Activated T-cell treated with anti-CD3 and anti-CD28 coated beads, Interleukin-2, amount 50 U/mL, for 24 hours (primary cell): ENCODE results near the gene TMED10.
A peak's percentile ranks its signal among the peaks of the same experiment; 100 is the strongest.

Experiments used
- DNase-seq: peaks from one replicate; pipeline ENCODE4 v3.0.0-alpha.2; 2020
- H3K27ac Mint-ChIP-seq: 2 replicates; pipeline ENCODE4 v1.8.0; 2020; ENCODE audit warnings: mild to moderate bottlenecking, mixed read lengths
- H3K27me3 Mint-ChIP-seq: 2 replicates; pipeline ENCODE4 v1.8.0; 2020; ENCODE audit warnings: mixed read lengths
- H3K36me3 Mint-ChIP-seq: 2 replicates; pipeline ENCODE4 v1.8.0; 2020; ENCODE audit warnings: low read depth, mixed read lengths
- H3K4me1 Mint-ChIP-seq: 2 replicates; pipeline ENCODE4 v1.8.0; 2020; ENCODE audit warnings: low read depth, mixed read lengths
- H3K4me3 Mint-ChIP-seq: 2 replicates; pipeline ENCODE4 v1.8.0; 2020; ENCODE audit warnings: mild to moderate bottlenecking, moderate library complexity, mixed read lengths
- H3K9me3 Mint-ChIP-seq: 2 replicates; pipeline ENCODE4 v1.8.0; 2020; ENCODE audit warnings: mixed read lengths

The TMED10 gene

GRCh38 chr14:75176142-75176820 lies at the start of gene TMED10:
TSS of gene TMED10 (minus strand) at chr14:75176612. CDS start at chr14:75176579, 33 bp downstream.
- peak within 1 kb of the TSS; percentile 96 for H3K4me3 Mint-ChIP-seq
- H3K27ac Mint-ChIP-seq = peak within 1 kb of the TSS; percentile 99
- peaks cover 44% of the 10 kb centered on the region for H3K4me1 Mint-ChIP-seq

GRCh38 chr14:75224561-75224960 lies 48.1 kb upstream of the TMED10 start:
- no peaks in the 10 kb centered on the region for H3K9me3 Mint-ChIP-seq
- no peaks in the 10 kb centered on the region for H3K27me3 Mint-ChIP-seq
- no peak overlapping the region for H3K27ac Mint-ChIP-seq
- H3K4me3 Mint-ChIP-seq = no peak overlapping the region
- H3K4me1 Mint-ChIP-seq = peaks cover 30% of the 10 kb centered on the region
- no peak for DNase-seq
- H3K36me3 Mint-ChIP-seq = no peaks in the 10 kb centered on the region

More at GRCh38 chr14:75176142-75176820, at the start of gene TMED10:
- peak; percentile 92 for DNase-seq
- peaks cover 37% of the 10 kb centered on the region for H3K36me3 Mint-ChIP-seq
- no peaks in the 10 kb centered on the region for H3K27me3 Mint-ChIP-seq
- no peaks in the 10 kb centered on the region for H3K9me3 Mint-ChIP-seq

GRCh38 chr14:75223664-75224154 lies 47.3 kb upstream of the TMED10 start:
- H3K9me3 Mint-ChIP-seq = no peaks in the 10 kb centered on the region
- no peak overlapping the region for H3K27ac Mint-ChIP-seq

GRCh38 chr14:75222208-75222701 lies 45.8 kb upstream of the TMED10 start:
- DNase-seq = no peak
- no peaks in the 10 kb centered on the region for H3K9me3 Mint-ChIP-seq
- H3K4me3 Mint-ChIP-seq = no peak overlapping the region
- peaks cover 13% of the 10 kb centered on the region for H3K4me1 Mint-ChIP-seq
- H3K27me3 Mint-ChIP-seq = no peaks in the 10 kb centered on the region
- H3K27ac Mint-ChIP-seq = no peak overlapping the region
- H3K36me3 Mint-ChIP-seq = no peaks in the 10 kb centered on the region

More at GRCh38 chr14:75223664-75224154, 47.3 kb upstream of the TMED10 start:
- peaks cover 22% of the 10 kb centered on the region for H3K4me1 Mint-ChIP-seq
- no peak overlapping the region for H3K4me3 Mint-ChIP-seq
- DNase-seq = no peak
- no peaks in the 10 kb centered on the region for H3K27me3 Mint-ChIP-seq
- no peaks in the 10 kb centered on the region for H3K36me3 Mint-ChIP-seq

GRCh38 chr14:75221797-75222196 lies 45.4 kb upstream of the TMED10 start:
- Mint-ChIP-seq H3K9me3 (no peaks in the 10 kb centered on the region), H3K27me3 (no peaks in the 10 kb centered on the region), H3K36me3 (no peaks in the 10 kb centered on the region), H3K4me3 (no peak overlapping the region), H3K4me1 (peaks cover 8% of the 10 kb centered on the region), H3K27ac (no peak overlapping the region)
- no peak for DNase-seq

- DNase-seq = no peak
- Mint-ChIP-seq H3K9me3 (no peaks in the 10 kb centered on the region), H3K4me3 (no peak overlapping the region), H3K27me3 (no peaks in the 10 kb centered on the region), H3K4me1 (peaks cover 18% of the 10 kb centered on the region), H3K36me3 (no peaks in the 10 kb centered on the region), H3K27ac (no peak overlapping the region)
Measured at GRCh38 chr14:75220156-75220555, 43.7 kb upstream of the TMED10 start.

GRCh38 chr14:75217508-75218206 lies 41.2 kb upstream of the TMED10 start:
- Mint-ChIP-seq H3K4me1 (peaks cover 25% of the 10 kb centered on the region), H3K27ac (no peak overlapping the region), H3K36me3 (no peaks in the 10 kb centered on the region), H3K27me3 (no peaks in the 10 kb centered on the region), H3K4me3 (no peak overlapping the region), H3K9me3 (no peaks in the 10 kb centered on the region)
- no peak for DNase-seq

GRCh38 chr14:75216427-75217006 lies 40.1 kb upstream of the TMED10 start:
- H3K27ac Mint-ChIP-seq = no peak overlapping the region
- no peak for DNase-seq
- H3K4me3 Mint-ChIP-seq = no peak overlapping the region
- H3K36me3 Mint-ChIP-seq = no peaks in the 10 kb centered on the region
- no peaks in the 10 kb centered on the region for H3K9me3 Mint-ChIP-seq
- peaks cover 25% of the 10 kb centered on the region for H3K4me1 Mint-ChIP-seq
- H3K27me3 Mint-ChIP-seq = no peaks in the 10 kb centered on the region

- Mint-ChIP-seq H3K27me3 (no peaks in the 10 kb centered on the region), H3K27ac (no peak overlapping the region), H3K4me1 (peaks cover 25% of the 10 kb centered on the region), H3K36me3 (no peaks in the 10 kb centered on the region), H3K4me3 (no peak overlapping the region), H3K9me3 (no peaks in the 10 kb centered on the region)
- DNase-seq = no peak
Measured at GRCh38 chr14:75215520-75215919, 39.1 kb upstream of the TMED10 start.

GRCh38 chr14:75214558-75214957 lies 38.1 kb upstream of the TMED10 start:
- Mint-ChIP-seq H3K4me3 (no peak overlapping the region), H3K4me1 (peaks cover 25% of the 10 kb centered on the region), H3K36me3 (no peaks in the 10 kb centered on the region), H3K27me3 (no peaks in the 10 kb centered on the region), H3K27ac (no peak overlapping the region), H3K9me3 (no peaks in the 10 kb centered on the region)
- no peak for DNase-seq

GRCh38 chr14:75213172-75213571 lies 36.8 kb upstream of the TMED10 start:
- Mint-ChIP-seq H3K4me3 (no peak overlapping the region), H3K9me3 (no peaks in the 10 kb centered on the region), H3K36me3 (no peaks in the 10 kb centered on the region), H3K4me1 (peaks cover 25% of the 10 kb centered on the region), H3K27ac (no peak overlapping the region), H3K27me3 (no peaks in the 10 kb centered on the region)
- no peak for DNase-seq

GRCh38 chr14:75208843-75209242 lies 32.4 kb upstream of the TMED10 start:
- DNase-seq = no peak
- H3K4me3 Mint-ChIP-seq = no peak overlapping the region

GRCh38 chr14:75206190-75206589 lies 29.8 kb upstream of the TMED10 start:
- no peaks in the 10 kb centered on the region for H3K9me3 Mint-ChIP-seq
- no peak for DNase-seq
- H3K27ac Mint-ChIP-seq = no peak overlapping the region
- H3K36me3 Mint-ChIP-seq = no peaks in the 10 kb centered on the region
- H3K4me3 Mint-ChIP-seq = no peak overlapping the region
- H3K4me1 Mint-ChIP-seq = peaks cover 22% of the 10 kb centered on the region
- H3K27me3 Mint-ChIP-seq = no peaks in the 10 kb centered on the region

More at GRCh38 chr14:75208843-75209242, 32.4 kb upstream of the TMED10 start:
- Mint-ChIP-seq H3K4me1 (peaks cover 22% of the 10 kb centered on the region), H3K27ac (no peak overlapping the region), H3K36me3 (no peaks in the 10 kb centered on the region), H3K27me3 (no peaks in the 10 kb centered on the region), H3K9me3 (no peaks in the 10 kb centered on the region)

GRCh38 chr14:75205591-75205990 lies 29.2 kb upstream of the TMED10 start:
- peak overlapping the region; percentile 79 for H3K27ac Mint-ChIP-seq
- DNase-seq = no peak

GRCh38 chr14:75204116-75204515 lies 27.7 kb upstream of the TMED10 start:
- Mint-ChIP-seq H3K27me3 (no peaks in the 10 kb centered on the region), H3K4me1 (peaks cover 22% of the 10 kb centered on the region), H3K4me3 (no peak overlapping the region), H3K36me3 (no peaks in the 10 kb centered on the region), H3K9me3 (no peaks in the 10 kb centered on the region), H3K27ac (no peak overlapping the region)
- DNase-seq = no peak

More at GRCh38 chr14:75205591-75205990, 29.2 kb upstream of the TMED10 start:
- H3K9me3 Mint-ChIP-seq = no peaks in the 10 kb centered on the region
- no peaks in the 10 kb centered on the region for H3K36me3 Mint-ChIP-seq
- H3K4me3 Mint-ChIP-seq = no peak overlapping the region
- H3K4me1 Mint-ChIP-seq = peaks cover 22% of the 10 kb centered on the region
- H3K27me3 Mint-ChIP-seq = no peaks in the 10 kb centered on the region
